Body of pancreas (tissue), 4 donors: ENCODE measurements around the gene CFAP92. TPM values are rescaled to one million over a fixed set of nuclear protein-coding genes. Genes with fewer than 3 reads are reported as not detected.

Source experiments
- ATAC-seq: fragments of 150-250 bp; one replicate; pipeline ENCODE4 v1.9.1; 2016
- DNase-seq, 4 donors: peaks; one replicate each; pipeline ENCODE4 v3.0.0-alpha.2; 2019
- H3K27ac ChIP-seq, 4 donors: fragments of 200-600 bp; sonication (generic); 1 replicate in 3 of 4; 2 replicates in 1 of 4; pipeline versions ENCODE4 v1.5.1 to v1.6.1; 2016 to 2019; ENCODE audit warnings: mild to moderate bottlenecking in 1 of 4, mixed read lengths in 1 of 4, moderate library complexity in 1 of 4
- H3K27me3 ChIP-seq, 2 donors: fragments of 200-600 bp; sonication (generic); one replicate each; pipeline ENCODE4 v1.6.0; 2016; ENCODE audit warnings: mild to moderate bottlenecking in 1 of 2
- H3K36me3 ChIP-seq, 2 donors: fragments of 200-600 bp; sonication (generic); replicated peaks in 1 of 2; 2 replicates each; pipeline ENCODE4 v1.5.1; 2016; ENCODE audit warnings: low read depth in 2 of 2; ENCODE audit not compliant: insufficient read depth in 1 of 2
- H3K4me1 ChIP-seq: fragments of 200-600 bp; sonication (generic); one replicate; pipeline ENCODE4 v1.6.0; 2016
- H3K4me3 ChIP-seq, 2 donors: fragments of 200-600 bp; sonication (generic); 1 replicate in 1 of 2; 2 replicates in 1 of 2; pipeline ENCODE4 v1.5.1; 2016 to 2019
- H3K9me3 ChIP-seq, 3 donors: fragments of 200-600 bp; sonication (generic); 1 replicate in 2 of 3; 2 replicates in 1 of 3; pipeline ENCODE4 v1.5.1; 2016
- CTCF ChIP-seq, 7 experiments: fragments of 450-650 bp in 4 of 7; fragments of 200-600 bp in 3 of 7; sonication (generic) in 3 of 7; IDR thresholded peaks; one replicate each; pipeline ENCODE4 v1.5.1; 2016 to 2019; ENCODE audit warnings: antibody characterized with exemption in 7 of 7
- POLR2A ChIP-seq, 3 donors: fragments of 450-650 bp; IDR thresholded peaks; one replicate each; pipeline ENCODE4 v1.6.1; 2016; ENCODE audit warnings: antibody characterized with exemption in 3 of 3, mild to moderate bottlenecking in 2 of 3
- WGBS, 2 donors: methylation state at CpG; one replicate each; pipeline ENCODE4 v1.1.5; 2017; 5-methylcytosine and 5-hydroxymethylcytosine counted together
- intact Hi-C: fragments of 100-400 bp; cut with DNase I; formaldehyde crosslinking; loops from one replicate; pipeline ENCODE4 v1.15.1; 2023
- total RNA-seq, 2 donors: library from RNA; depleted of rRNA; stranded (reverse); fragments of >200 nt; gene quantifications; one replicate each; pipeline ENCODE4 v1.1.0, GENCODE V29; 2016

CFAP92 gene
- total RNA-seq = not detected

- H3K27ac ChIP-seq = peak within 1 kb of the TSS in 1 of 4 donors; percentile 34
- peak; percentile 91 to 94 (median 93) for DNase-seq
- WGBS, 2 donors = 11 to 22% methylated on average over 23 to 42 of the region's 57 CpGs
These were observed at the start of gene CFAP92 for GRCh38 chr3:128993461-128994172. TSS of gene CFAP92 (minus strand) at chr3:128994076. CDS start at chr3:128993304, 772 bp downstream.

GRCh38 chr3:129040579-129041300 lies 46.9 kb upstream of the CFAP92 start:
- no peak for ATAC-seq

More at GRCh38 chr3:128993461-128994172, at the start of gene CFAP92:
- TF ChIP-seq POLR2A (IDR thresholded peaks at IDR 0.05) (peak in 2 of 3 donors; percentile 48 to 50), CTCF (IDR thresholded peaks at IDR 0.05) (no peak)
- Histone ChIP-seq H3K9me3 (no peaks in the 10 kb centered on the region), H3K4me3 (no peak within 1 kb of the TSS), H3K4me1 (peaks cover 17% of the 10 kb centered on the region), H3K27me3 (no peaks in the 10 kb centered on the region), H3K36me3 (no peaks in the 10 kb centered on the region)
- ATAC-seq = peak; percentile 97
- intact Hi-C loops = no loop called here

GRCh38 chr3:129040039-129040336 lies 46.1 kb upstream of the CFAP92 start:
- 60 to 64% methylated on average over 3 of the region's 3 CpGs for WGBS, 2 donors
- no peaks in the 10 kb centered on the region for H3K27me3 ChIP-seq
- H3K9me3 ChIP-seq = no peaks in the 10 kb centered on the region
- intact Hi-C loops = no loop called here
- no peak overlapping the region for H3K27ac ChIP-seq
- DNase-seq = no peak
- no peaks in the 10 kb centered on the region for H3K4me1 ChIP-seq
- no peaks in the 10 kb centered on the region for H3K36me3 ChIP-seq
- no peak overlapping the region for H3K4me3 ChIP-seq
- ATAC-seq = no peak
- no peak for TF ChIP-seq CTCF (IDR thresholded peaks at IDR 0.05)
- no peak for TF ChIP-seq POLR2A (IDR thresholded peaks at IDR 0.05)

More at GRCh38 chr3:129040579-129041300, 46.9 kb upstream of the CFAP92 start:
- Histone ChIP-seq H3K27ac (no peak overlapping the region), H3K36me3 (no peaks in the 10 kb centered on the region), H3K4me3 (no peak overlapping the region), H3K9me3 (no peaks in the 10 kb centered on the region), H3K27me3 (no peaks in the 10 kb centered on the region), H3K4me1 (peaks cover 4% of the 10 kb centered on the region)
- DNase-seq = no peak
- 88 to 90% methylated on average over 15 of the region's 15 CpGs for WGBS, 2 donors
- TF ChIP-seq POLR2A (IDR thresholded peaks at IDR 0.05) (no peak), CTCF (IDR thresholded peaks at IDR 0.05) (no peak)
- intact Hi-C loops = no loop called here

- 59 to 62% methylated on average over 4 to 12 of the region's 14 CpGs for WGBS, 2 donors
- Histone ChIP-seq H3K4me3 (no peak overlapping the region), H3K27ac (no peak overlapping the region), H3K9me3 (no peaks in the 10 kb centered on the region), H3K27me3 (no peaks in the 10 kb centered on the region), H3K36me3 (no peaks in the 10 kb centered on the region), H3K4me1 (no peaks in the 10 kb centered on the region)
- intact Hi-C loops = no loop called here
- no peak for TF ChIP-seq CTCF (IDR thresholded peaks at IDR 0.05)
- TF ChIP-seq POLR2A (IDR thresholded peaks at IDR 0.05) = no peak
- ATAC-seq (peak; percentile 15), DNase-seq (peak in 2 of 4 donors; percentile 49 to 52)
These were observed 45.6 kb upstream of the CFAP92 start for GRCh38 chr3:129039271-129040038.
